Myocyte (in vitro differentiated cells): ENCODE measurements around the gene ZNF419. TPM values are rescaled to one million over a fixed set of nuclear protein-coding genes. Genes with fewer than 3 reads are reported as not detected.
"Not testable (repeated sequence)": the region's sequence is repeated elsewhere in the genome, so short reads cannot be mapped to it uniquely, and the experiment has no call there.

Experiments used
- DNase-seq: peaks from one replicate; pipeline ENCODE4 v3.0.0-alpha.2; 2012; ENCODE audit warnings: low read depth
- polyA plus RNA-seq: library from polyadenylated mRNA; unstranded; fragments of >200 nt; gene quantifications from one replicate; pipeline ENCODE4 v1.2.1, GENCODE V29; 2012; ENCODE audit warnings: missing spikeins
- total RNA-seq: library from RNA; depleted of rRNA; stranded (reverse); fragments of >200 nt; gene quantifications from 2 replicates; pipeline ENCODE4 v1.2.3, GENCODE V29; 2014

ZNF419 gene
- total RNA-seq: 12.3 and 14.0 TPM in 2 replicates
- 11.4 TPM for polyA plus RNA-seq

DNA sequence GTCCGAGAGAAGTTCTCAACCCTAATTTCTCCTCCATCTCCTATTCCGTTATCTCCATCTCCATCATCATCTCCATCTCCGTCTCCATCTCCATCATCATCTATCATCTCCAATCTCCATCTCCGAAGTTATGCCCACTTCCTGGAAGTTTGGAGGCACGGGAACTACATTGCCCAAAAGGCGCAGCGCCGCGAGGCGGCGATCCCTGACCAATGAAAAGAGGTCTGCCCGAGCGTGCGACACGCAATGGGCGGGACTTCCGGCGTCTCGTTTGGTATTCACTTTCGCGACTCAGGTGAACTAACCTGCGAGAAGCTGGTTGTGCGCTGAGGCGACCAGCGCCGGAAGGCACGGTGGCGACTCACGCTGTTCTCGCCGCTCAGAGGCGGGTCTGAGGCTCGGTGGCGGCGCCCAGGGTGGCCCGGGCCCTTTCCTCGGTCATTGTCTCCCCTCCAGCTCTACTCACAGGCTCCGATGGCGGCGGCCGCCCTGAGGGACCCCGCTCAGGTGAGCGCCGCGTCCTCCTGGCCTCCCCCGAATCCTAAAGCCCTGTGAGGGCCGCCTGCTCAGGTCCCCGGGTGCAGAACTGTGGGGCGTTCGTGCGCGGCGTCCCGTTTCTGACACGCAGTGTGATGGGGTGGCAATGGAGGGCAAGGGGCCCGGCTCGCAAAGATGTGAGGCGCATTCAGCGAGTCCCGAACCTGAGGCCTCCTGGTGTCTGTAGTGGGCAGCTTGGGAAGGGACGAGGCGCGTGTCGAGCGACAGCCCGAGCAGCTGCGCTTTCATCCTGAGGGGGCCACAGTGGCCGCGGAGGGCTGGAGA lies at the start of gene ZNF419:
Gene ZNF419 (plus strand): TSS at position 274 of the 822 bp plus-strand sequence. CDS start 201 bp downstream, at position 475.
- DNase-seq: peak; percentile 89

GRCh38 chr19:57437931-57438330 lies 49.6 kb upstream of the ZNF419 start:
- DNase-seq: no peak

- no peak for DNase-seq
Measured at GRCh38 chr19:57438925-57439324, 48.6 kb upstream of the ZNF419 start.

- no peak for DNase-seq
Measured at GRCh38 chr19:57441979-57442752, 45.4 kb upstream of the ZNF419 start.

- no peak for DNase-seq
Measured at GRCh38 chr19:57443121-57443696, 44.3 kb upstream of the ZNF419 start.

DNA sequence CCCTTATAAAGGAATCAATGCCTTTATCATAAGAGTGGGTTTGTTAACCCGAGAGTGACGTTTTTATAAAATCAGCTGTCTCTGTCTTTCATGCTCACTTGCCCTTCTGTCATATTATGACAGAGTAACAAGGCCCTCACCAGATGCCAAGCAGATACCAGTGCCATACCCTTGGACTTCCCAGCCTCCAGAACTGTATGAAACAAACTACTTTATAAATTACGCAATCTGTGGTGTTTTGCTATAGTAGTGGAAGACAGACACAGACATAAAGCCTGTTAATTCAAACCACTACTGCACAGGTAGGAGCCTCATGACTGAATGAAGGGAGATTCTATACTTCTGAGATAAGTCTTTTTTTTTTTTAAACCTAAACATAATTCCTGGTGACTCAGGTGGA lies 35.2 kb upstream of the ZNF419 start:
- DNase-seq: no peak

DNA sequence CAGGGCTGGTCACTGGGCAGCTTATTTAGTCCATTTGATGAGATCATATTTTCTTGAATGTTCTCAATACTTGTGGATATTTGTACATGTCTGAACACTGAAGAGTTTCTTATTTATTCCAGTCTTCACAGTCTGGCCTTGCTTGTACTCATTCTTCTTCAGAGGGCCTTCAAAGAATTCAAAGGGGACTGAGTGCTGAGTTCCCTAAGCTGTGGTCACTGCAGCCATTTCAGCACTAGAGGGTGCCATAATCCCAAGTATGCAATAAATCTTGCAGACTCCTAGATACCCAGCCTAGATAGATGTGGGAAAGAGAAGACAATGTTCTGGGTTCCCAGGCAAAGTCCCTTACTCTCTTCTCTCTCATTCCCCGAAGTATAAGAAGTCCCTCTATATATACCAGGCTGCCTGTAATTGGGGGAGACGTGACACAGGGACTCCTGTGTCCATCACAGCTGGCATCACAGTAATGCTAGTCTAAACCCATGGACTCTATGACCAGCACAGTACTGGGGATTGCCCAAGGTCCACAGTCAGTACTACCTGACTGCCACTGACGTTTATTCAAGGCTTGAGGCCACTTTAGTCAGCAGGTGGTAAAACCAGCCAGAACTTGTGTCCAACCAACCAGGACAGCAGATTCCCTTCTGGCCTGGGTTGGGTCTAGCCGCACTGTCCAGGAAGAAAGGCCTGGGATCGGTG lies 21.7 kb upstream of the ZNF419 start:
- DNase-seq: peak; percentile 10

DNA sequence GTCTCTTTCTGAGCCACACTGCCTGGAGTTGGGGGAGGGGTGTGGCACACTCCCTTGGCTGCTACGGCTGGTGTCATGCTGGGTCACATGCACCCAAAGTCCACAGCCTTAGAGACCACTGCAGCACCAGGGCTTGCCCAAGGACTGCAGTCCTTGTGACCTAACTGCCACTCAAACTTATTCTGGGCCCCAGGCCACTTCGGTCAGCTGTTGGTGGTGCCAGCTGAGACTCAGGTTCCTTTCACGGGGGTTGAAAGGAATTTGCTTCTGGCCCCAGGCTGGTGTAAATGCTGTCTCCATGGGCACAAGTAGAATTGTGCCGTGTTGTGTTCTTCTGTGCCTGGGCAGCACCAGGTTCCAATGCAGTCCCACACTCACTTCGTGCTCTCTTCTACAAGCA lies 21.1 kb upstream of the ZNF419 start:
- peak; percentile 74 for DNase-seq

GRCh38 chr19:57473646-57474045 lies 13.9 kb upstream of the ZNF419 start:
- peak; percentile 3 for DNase-seq

GRCh38 chr19:57477191-57478008 lies 10.2 kb upstream of the ZNF419 start, which contains the start of gene ZNF772:
Gene ZNF772, minus strand, starts transcription at chr19:57477566. Its CDS starts 257 bp downstream, at chr19:57477309.
- DNase-seq: peak; percentile 97

DNA sequence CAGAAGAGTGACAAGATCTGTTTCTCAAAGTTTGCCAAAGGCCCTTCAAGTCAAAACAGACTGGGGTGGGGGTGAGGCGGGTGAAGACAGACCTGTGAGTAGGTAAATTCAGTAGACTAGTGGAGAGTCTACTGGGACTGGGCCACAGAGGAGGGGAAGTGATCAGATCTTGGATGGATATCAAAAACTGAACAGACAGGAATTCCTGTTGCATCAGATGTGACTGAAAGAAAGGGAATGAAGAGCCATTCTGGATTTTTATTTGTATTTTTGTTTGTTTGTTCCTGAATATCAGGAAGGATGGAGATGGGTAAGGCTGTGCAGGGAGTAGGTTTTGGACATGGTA lies 722 bp downstream of the ZNF419 start:
- DNase-seq: not testable (repeated sequence)

GRCh38 chr19:57499332-57499679 lies 11.8 kb downstream of the ZNF419 start:
- DNase-seq: not testable (repeated sequence)

GRCh38 chr19:57499680-57500395 lies 12.3 kb downstream of the ZNF419 start, which contains the start of gene ZNF773:
Gene ZNF773, plus strand, starts transcription at chr19:57499938. Its CDS starts 143 bp downstream, at chr19:57500081.
- peak; percentile 95 for DNase-seq

GRCh38 chr19:57500400-57500799 lies 12.8 kb downstream of the ZNF419 start:
- peak; percentile 15 for DNase-seq

DNA sequence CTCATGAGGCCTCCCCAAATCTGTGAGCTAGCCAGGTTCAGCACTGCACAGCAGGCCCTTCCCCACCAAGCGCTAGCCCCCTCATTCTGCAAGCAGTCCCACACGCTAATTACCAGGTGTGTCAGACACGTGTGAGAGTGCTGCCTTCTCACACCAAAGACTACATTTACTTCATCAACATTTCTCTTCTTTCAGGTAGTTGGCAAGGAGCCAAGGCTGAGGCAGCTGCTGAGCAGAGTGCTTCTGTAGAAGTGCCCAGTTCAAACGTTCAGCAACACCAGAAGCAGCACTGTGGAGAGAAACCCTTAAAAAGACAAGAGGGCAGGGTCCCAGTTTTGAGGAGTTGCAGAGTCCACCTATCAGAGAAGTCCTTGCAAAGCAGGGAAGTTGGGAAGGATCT lies 18.6 kb downstream of the ZNF419 start:
- DNase-seq: no peak

DNA sequence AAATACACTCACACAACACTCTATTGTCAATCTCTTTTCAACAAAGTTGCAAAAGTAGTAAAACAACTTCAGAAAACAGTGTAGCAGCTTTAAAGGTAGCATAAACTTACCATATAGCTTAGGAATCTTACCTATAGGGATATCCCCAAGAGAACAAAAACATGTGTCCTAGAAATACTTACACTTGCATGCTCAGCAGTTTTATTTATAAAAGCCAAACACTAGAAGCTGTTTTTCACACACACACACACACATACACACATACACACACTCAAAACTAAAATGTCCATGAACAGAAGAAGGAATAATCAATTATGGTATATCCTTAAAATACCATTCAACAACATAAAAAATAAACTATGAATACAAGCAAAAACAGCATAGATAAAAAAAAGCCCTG lies 23.9 kb downstream of the ZNF419 start:
- no peak for DNase-seq

DNA sequence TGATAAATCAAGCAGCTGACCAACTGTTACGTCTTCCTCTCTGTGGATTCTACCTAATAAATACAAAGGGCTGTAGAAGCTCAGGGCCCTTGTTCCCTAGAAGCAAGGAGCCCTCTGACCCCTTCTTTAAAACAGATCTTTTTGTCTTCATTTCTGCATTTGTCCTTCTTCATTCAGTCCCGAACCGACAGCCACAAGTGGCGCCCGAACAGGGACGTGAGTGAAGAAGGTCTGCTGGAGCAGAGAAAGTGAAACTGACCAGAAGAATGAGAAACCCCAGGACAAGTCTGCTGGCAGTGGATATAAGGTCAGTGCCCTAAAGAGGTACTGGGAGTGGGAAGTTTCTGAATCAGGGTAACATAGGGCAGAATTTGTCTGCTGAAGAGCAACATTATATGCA lies 25.3 kb downstream of the ZNF419 start:
- peak; percentile 40 for DNase-seq

DNA sequence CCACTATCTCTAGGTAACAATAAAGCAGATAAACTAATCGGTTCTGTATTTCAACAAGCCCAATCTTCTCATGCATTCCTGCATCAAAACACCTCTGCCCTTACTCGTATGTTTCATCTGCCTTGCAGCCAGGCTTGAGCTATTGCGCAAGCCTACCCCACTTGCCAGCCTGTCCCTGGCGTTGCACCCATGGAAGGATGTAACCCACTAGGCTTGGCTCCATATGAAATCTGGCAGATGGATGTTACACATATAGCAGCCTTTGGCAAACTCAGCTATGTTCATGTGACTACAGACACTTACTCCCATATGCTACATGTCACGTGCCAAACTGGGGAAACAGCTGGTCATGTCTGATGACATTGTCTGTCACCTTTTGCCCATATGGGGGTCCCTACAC lies 27.7 kb downstream of the ZNF419 start:
- DNase-seq: no peak

GRCh38 chr19:57518021-57518420 lies 30.5 kb downstream of the ZNF419 start:
- not testable (repeated sequence) for DNase-seq
